Ishikawa (cell line): Measurements from ENCODE around the gene DSCAML1.

ENCODE experiments used
- CEBPB ChIP-seq: IDR thresholded peaks from 2 replicates; pipeline ENCODE4 v1.6.1; 2012
- CREB1 ChIP-seq: IDR thresholded peaks from 2 replicates; pipeline ENCODE4 v1.6.1; 2012; ENCODE audit warnings: low read depth
- EGR1 ChIP-seq: IDR thresholded peaks from 2 replicates; pipeline ENCODE4 v1.6.1; 2012
- EP300 ChIP-seq: IDR thresholded peaks from 2 replicates; pipeline ENCODE4 v1.6.1; 2012; ENCODE audit warnings: borderline replicate concordance
- FOXM1 ChIP-seq: IDR thresholded peaks from 2 replicates; pipeline ENCODE4 v1.6.1; 2012; ENCODE audit warnings: low read depth, borderline replicate concordance
- MAX ChIP-seq: IDR thresholded peaks from 2 replicates; pipeline ENCODE4 v1.6.1; 2012
- NFIC ChIP-seq: IDR thresholded peaks from 2 replicates; pipeline ENCODE4 v1.6.1; 2012
- RAD21 ChIP-seq: IDR thresholded peaks from 2 replicates; pipeline ENCODE4 v1.6.1; 2012; ENCODE audit warnings: low read depth
- REST ChIP-seq: IDR thresholded peaks from 2 replicates; pipeline ENCODE4 v1.6.1; 2012; ENCODE audit warnings: low read depth, mild to moderate bottlenecking
- TAF1 ChIP-seq: IDR thresholded peaks from 2 replicates; pipeline ENCODE4 v1.6.1; 2012; ENCODE audit warnings: low read depth, mild to moderate bottlenecking
- TCF12 ChIP-seq: IDR thresholded peaks from 2 replicates; pipeline ENCODE4 v1.6.1; 2012; ENCODE audit warnings: low read depth
- TEAD4 ChIP-seq: IDR thresholded peaks from 2 replicates; pipeline ENCODE4 v1.6.1; 2012
- USF1 ChIP-seq: IDR thresholded peaks from 2 replicates; pipeline ENCODE4 v1.6.1; 2012
- YY1 ChIP-seq: IDR thresholded peaks from 2 replicates; pipeline ENCODE4 v1.6.1; 2012; ENCODE audit warnings: low read depth
- ZBTB7A ChIP-seq: IDR thresholded peaks from 2 replicates; pipeline ENCODE4 v1.6.1; 2012; ENCODE audit warnings: low read depth

The DSCAML1 gene

GRCh38 chr11:117497206-117497951 lies 299.6 kb downstream of the DSCAML1 start:
- TF ChIP-seq MAX, result no peak
- TF ChIP-seq TCF12, result no peak
- no peak for TF ChIP-seq REST
- TF ChIP-seq CREB1, result no peak
- no peak for TF ChIP-seq USF1
- TF ChIP-seq EP300, result no peak
- TF ChIP-seq FOXM1, result no peak
- TF ChIP-seq RAD21, result no peak
- no peak for TF ChIP-seq YY1
- no peak for TF ChIP-seq TEAD4
- no peak for TF ChIP-seq ZBTB7A
- no peak for TF ChIP-seq NFIC
- TF ChIP-seq EGR1, result no peak
- TF ChIP-seq CEBPB, result no peak
- no peak for TF ChIP-seq TAF1

GRCh38 chr11:117495357-117495756 lies 301.7 kb downstream of the DSCAML1 start:
- TF ChIP-seq CEBPB, result no peak
- TF ChIP-seq FOXM1, result no peak
- no peak for TF ChIP-seq RAD21
- TF ChIP-seq NFIC, result no peak
- TF ChIP-seq ZBTB7A, result no peak
- no peak for TF ChIP-seq YY1
- TF ChIP-seq USF1, result no peak
- TF ChIP-seq TEAD4, result no peak
- TF ChIP-seq MAX, result no peak
- TF ChIP-seq EP300, result no peak
- TF ChIP-seq REST, result no peak
- TF ChIP-seq CREB1, result no peak

GRCh38 chr11:117492578-117493251 lies 304.3 kb downstream of the DSCAML1 start:
- TF ChIP-seq ZBTB7A, result no peak
- TF ChIP-seq EP300, result no peak
- no peak for TF ChIP-seq RAD21
- no peak for TF ChIP-seq TAF1
- no peak for TF ChIP-seq NFIC
- TF ChIP-seq REST, result no peak
- no peak for TF ChIP-seq MAX
- TF ChIP-seq FOXM1, result no peak
- no peak for TF ChIP-seq USF1
- TF ChIP-seq TEAD4, result no peak
- TF ChIP-seq TCF12, result no peak
- TF ChIP-seq CREB1, result no peak
- TF ChIP-seq CEBPB, result no peak
- TF ChIP-seq EGR1, result no peak
- TF ChIP-seq YY1, result no peak
